Liver (tissue), 9 donors: Measurements from ENCODE around the gene DHH. TPM values are rescaled to one million over a fixed set of nuclear protein-coding genes. Genes with fewer than 3 reads are reported as not detected.
A peak's percentile ranks its signal among the peaks of the same experiment; 100 is the strongest.

ENCODE experiments used
- DNase-seq: peaks from one replicate; pipeline ENCODE4 v3.0.0-alpha.2; 2017; ENCODE audit warnings: low spot score
- H3K27ac ChIP-seq, 2 donors: one replicate each; pipeline ENCODE4 v1.7.0; 2013; ENCODE audit warnings: inconsistent platforms in 2 of 2, low read length in 2 of 2, control low read depth in 1 of 2, low read depth in 1 of 2, mild to moderate bottlenecking in 1 of 2
- H3K27me3 ChIP-seq, 4 donors: one replicate each; pipeline versions ENCODE4 v1.6.1 to v1.7.0; 2013; ENCODE audit warnings: low read length in 3 of 4, inconsistent platforms in 1 of 4, mild to moderate bottlenecking in 1 of 4, moderate library complexity in 1 of 4; ENCODE audit not compliant: control insufficient read depth in 4 of 4, insufficient read depth in 4 of 4
- H3K36me3 ChIP-seq, 4 donors: one replicate each; pipeline versions ENCODE4 v1.6.1 to v1.7.0; 2013; ENCODE audit warnings: low read length in 3 of 4, mild to moderate bottlenecking in 3 of 4, low read depth in 1 of 4, moderate library complexity in 1 of 4; ENCODE audit not compliant: control insufficient read depth in 4 of 4, insufficient read depth in 3 of 4
- H3K4me1 ChIP-seq, 4 donors: one replicate each; pipeline versions ENCODE4 v1.6.1 to v1.7.0; 2013; ENCODE audit warnings: low read length in 3 of 4, mild to moderate bottlenecking in 3 of 4, moderate library complexity in 1 of 4; ENCODE audit not compliant: control insufficient read depth in 4 of 4, insufficient read depth in 4 of 4
- H3K4me3 ChIP-seq, 3 donors: one replicate each; pipeline versions ENCODE4 v1.6.1 to v1.7.0; 2013; ENCODE audit warnings: low read length in 3 of 3, control low read depth in 1 of 3, low read depth in 1 of 3, mild to moderate bottlenecking in 1 of 3
- H3K9ac ChIP-seq, 2 donors: one replicate each; pipeline ENCODE4 v1.7.0; 2013; ENCODE audit warnings: low read length in 2 of 2, mild to moderate bottlenecking in 2 of 2, moderate library complexity in 2 of 2, control low read depth in 1 of 2, low read depth in 1 of 2
- H3K9me3 ChIP-seq, 4 donors: one replicate each; pipeline versions ENCODE4 v1.6.1 to v1.7.0; 2013; ENCODE audit warnings: low read length in 3 of 4; ENCODE audit not compliant: control insufficient read depth in 4 of 4
- ATF3 ChIP-seq: IDR thresholded peaks from 2 replicates; pipeline ENCODE4 v1.6.1; 2016; ENCODE audit warnings: antibody characterized with exemption
- CTCF ChIP-seq: fragments of 150-350 bp; IDR thresholded peaks from 2 replicates; pipeline ENCODE4 v1.5.1; 2017; ENCODE audit warnings: improper control_type of control experiment, low read depth, low read length; ENCODE audit not compliant: missing input control
- EGR1 ChIP-seq, 2 donors: IDR thresholded peaks; 2 replicates each; pipeline ENCODE4 v1.6.1; 2016 to 2018; ENCODE audit warnings: antibody characterized with exemption in 2 of 2, low read depth in 2 of 2
- FOXA1 ChIP-seq: IDR thresholded peaks from 2 replicates; pipeline ENCODE4 v1.6.1; 2016; ENCODE audit warnings: antibody characterized with exemption
- FOXA2 ChIP-seq: IDR thresholded peaks from 2 replicates; pipeline ENCODE4 v1.6.1; 2016; ENCODE audit warnings: antibody characterized with exemption
- HNF4A ChIP-seq, 2 donors: conservative IDR thresholded peaks; 2 replicates each; pipeline ENCODE4 v1.6.1; 2016; ENCODE audit warnings: antibody characterized with exemption in 2 of 2, mild to moderate bottlenecking in 2 of 2
- HNF4G ChIP-seq: IDR thresholded peaks from 2 replicates; pipeline ENCODE4 v1.6.1; 2016; ENCODE audit warnings: antibody characterized with exemption
- MAX ChIP-seq: IDR thresholded peaks from 2 replicates; pipeline ENCODE4 v1.6.1; 2016; ENCODE audit warnings: antibody characterized with exemption
- NR2F2 ChIP-seq: IDR thresholded peaks from 2 replicates; pipeline ENCODE4 v1.6.1; 2016; ENCODE audit warnings: antibody characterized with exemption
- RAD21 ChIP-seq, 2 donors: IDR thresholded peaks; 2 replicates each; pipeline ENCODE4 v1.6.1; 2016; ENCODE audit warnings: antibody characterized with exemption in 2 of 2, mild to moderate bottlenecking in 2 of 2
- REST ChIP-seq: IDR thresholded peaks from 2 replicates; pipeline ENCODE4 v1.6.1; 2016; ENCODE audit warnings: antibody characterized with exemption, mild to moderate bottlenecking
- RXRA ChIP-seq, 2 donors: IDR thresholded peaks; 2 replicates each; pipeline ENCODE4 v1.6.1; 2017 to 2018; ENCODE audit warnings: antibody characterized with exemption in 2 of 2, mild to moderate bottlenecking in 1 of 2
- SP1 ChIP-seq: IDR thresholded peaks from 2 replicates; pipeline ENCODE4 v1.6.1; 2018; ENCODE audit warnings: antibody characterized with exemption, mild to moderate bottlenecking
- TAF1 ChIP-seq: conservative IDR thresholded peaks from 2 replicates; pipeline ENCODE4 v1.6.1; 2016; ENCODE audit warnings: antibody characterized with exemption, mild to moderate bottlenecking
- YY1 ChIP-seq: IDR thresholded peaks from 2 replicates; pipeline ENCODE4 v1.6.1; 2016; ENCODE audit warnings: antibody characterized with exemption, mild to moderate bottlenecking
- ZBTB33 ChIP-seq: IDR thresholded peaks from 2 replicates; pipeline ENCODE4 v1.6.1; 2016; ENCODE audit warnings: antibody characterized with exemption
- WGBS: extraction: QIAGEN DNeasy Blood & Tissue Kit; methylation state at CpG from one replicate; pipeline ENCODE4 v1.1.7; 2013; 5-methylcytosine and 5-hydroxymethylcytosine counted together
- polyA plus RNA-seq, 2 donors: library from polyadenylated mRNA; stranded (reverse) in 1 of 2; unstranded in 1 of 2; fragments of 200-250 nt in 1 of 2; fragments of >200 nt in 1 of 2; fragmentation: Nextera tagmentation in 1 of 2; extraction: Ambion mirVana in 1 of 2; gene quantifications; one replicate each; pipeline versions ENCODE4 v1.2.1 to v1.2.3, GENCODE V29; 2013 to 2015
- total RNA-seq, 2 donors: library from RNA; depleted of rRNA; stranded (reverse); fragments of >200 nt; gene quantifications; one replicate each; pipeline ENCODE4 v1.2.3, GENCODE V29; 2014
- donor health status: healthy.
- donor health status: healthy.
- donor health status: healthy.
- donor health status: healthy.
- donor health status: healthy.

DHH gene
- total and polyA plus RNA-seq, 4 donors, result 0.08 to 0.09 (median 0.09) TPM; not detected in 1

- no peak overlapping the region for H3K27ac ChIP-seq
- peaks cover 1 to 14% (median 11%) of the 10 kb centered on the region in 4 donors for H3K4me1 ChIP-seq
- DNase-seq, result no peak
- H3K4me3 ChIP-seq, result no peak overlapping the region
- no peaks in the 10 kb centered on the region for H3K36me3 ChIP-seq
- H3K9me3 ChIP-seq, result no peaks in the 10 kb centered on the region
- WGBS, result 94% methylated on average over 11 of the region's 11 CpGs
- TF ChIP-seq TAF1 (no peak), HNF4A (conservative IDR thresholded peaks at IDR 0.05) (no peak), REST (no peak), RXRA (IDR thresholded peaks at IDR 0.05) (no peak), YY1 (no peak), NR2F2 (no peak), ZBTB33 (no peak), MAX (no peak), CTCF (no peak), RAD21 (IDR thresholded peaks at IDR 0.05) (no peak), ATF3 (no peak), SP1 (no peak), HNF4G (no peak)
- no peaks in the 10 kb centered on the region for H3K27me3 ChIP-seq
- H3K9ac ChIP-seq, result no peak overlapping the region
Observed at GRCh38 chr12:49070971-49071370, 23.6 kb downstream of the DHH start.

GRCh38 chr12:49069507-49070346 lies 24.9 kb downstream of the DHH start, which contains the start of gene RHEBL1:
RHEBL1 (minus strand) TSS chr12:49069979; CDS start chr12:49069785, 194 bp downstream.
- Histone ChIP-seq H3K27me3 (no peaks in the 10 kb centered on the region), H3K9me3 (no peaks in the 10 kb centered on the region), H3K9ac (peak within 1 kb of the TSS; percentile 30 to 52), H3K27ac (peak within 1 kb of the TSS; percentile 44 to 71), H3K4me1 (peaks cover 1 to 18% (median 13%) of the 10 kb centered on the region in 4 donors), H3K36me3 (no peaks in the 10 kb centered on the region), H3K4me3 (peak within 1 kb of the TSS; percentile 73 to 92 (median 78))
- under 1% methylated on average over 60 of the region's 60 CpGs for WGBS
- DNase-seq, result peak; percentile 99
- TF ChIP-seq NR2F2 (no peak), MAX (peak; percentile 65), ZBTB33 (no peak), FOXA1 (no peak), RAD21 (IDR thresholded peaks at IDR 0.05) (no peak), TAF1 (no peak), HNF4G (no peak), REST (peak; percentile 17), HNF4A (conservative IDR thresholded peaks at IDR 0.05) (peak in 1 of 2 donors; percentile 4), EGR1 (IDR thresholded peaks at IDR 0.05; ENCODE audit: low read depth in 2 of 2) (peak in 1 of 2 donors; percentile 10), FOXA2 (no peak)
